CD14-positive monocyte (primary cell): Measurements from ENCODE around the gene DOCK6. TPM values are rescaled to one million over a fixed set of nuclear protein-coding genes. Genes with fewer than 3 reads are reported as not detected.

ENCODE experiments used
- DNase-seq, 3 donors: peaks; one replicate each; pipeline ENCODE4 v3.0.0-alpha.2; 2011 to 2022
- H2AFZ ChIP-seq: 2 replicates; pipeline ENCODE4 v1.6.0; 2012; ENCODE audit warnings: mild to moderate bottlenecking, low read depth, low read length, inconsistent platforms; ENCODE audit not compliant: insufficient read depth, poor library complexity, severe bottlenecking
- H3K27ac ChIP-seq, 2 donors: 1 replicate in 1 of 2; 2 replicates in 1 of 2; pipeline ENCODE4 v1.5.1; 2012 to 2013; ENCODE audit warnings: low read length in 2 of 2, control low read depth in 1 of 2, inconsistent platforms in 1 of 2, low read depth in 1 of 2, mild to moderate bottlenecking in 1 of 2
- H3K27me3 ChIP-seq, 2 donors: one replicate each; pipeline versions ENCODE4 v1.6.0 to v1.6.1; 2011 to 2013; ENCODE audit warnings: low read length in 2 of 2; ENCODE audit not compliant: control insufficient read depth in 2 of 2, insufficient read depth in 2 of 2
- H3K36me3 ChIP-seq, 2 donors: replicated peaks in 1 of 2; 1 replicate in 1 of 2; 2 replicates in 1 of 2; pipeline versions ENCODE4 v1.5.1 to v1.6.1; 2012 to 2013; ENCODE audit warnings: low read length in 2 of 2, control low read depth in 1 of 2, inconsistent platforms in 1 of 2, mild to moderate bottlenecking in 1 of 2; ENCODE audit not compliant: insufficient read depth in 2 of 2, control insufficient read depth in 1 of 2
- H3K4me1 ChIP-seq, 2 donors: 1 replicate in 1 of 2; 2 replicates in 1 of 2; pipeline versions ENCODE4 v1.5.1 to v1.6.1; 2012 to 2013; ENCODE audit warnings: low read length in 2 of 2, control low read depth in 1 of 2, inconsistent platforms in 1 of 2, mild to moderate bottlenecking in 1 of 2, moderate library complexity in 1 of 2; ENCODE audit not compliant: insufficient read depth in 2 of 2, control insufficient read depth in 1 of 2
- H3K4me2 ChIP-seq: replicated peaks from 2 replicates; pipeline ENCODE3; 2012; ENCODE audit warnings: low read length, moderate library complexity, mild to moderate bottlenecking; ENCODE audit not compliant: poor library complexity, severe bottlenecking; ENCODE audit errors: extremely low read depth
- H3K4me3 ChIP-seq, 3 experiments: fragments of 200-600 bp in 1 of 3; sonication (generic) in 1 of 3; replicated peaks in 1 of 3; 1 replicate in 2 of 3; 2 replicates in 1 of 3; pipeline ENCODE4 v1.5.1; 2011 to 2013; ENCODE audit warnings: low read length in 3 of 3, mild to moderate bottlenecking in 3 of 3, control low read depth in 2 of 3, low read depth in 2 of 3, inconsistent platforms in 1 of 3, moderate library complexity in 1 of 3
- H3K79me2 ChIP-seq: 2 replicates; pipeline ENCODE4 v1.6.0; 2012; ENCODE audit warnings: mild to moderate bottlenecking, control low read depth, inconsistent platforms, low read length, moderate library complexity; ENCODE audit not compliant: insufficient read depth
- H3K9ac ChIP-seq: 2 replicates; pipeline ENCODE4 v1.6.0; 2017; ENCODE audit warnings: low read length, mild to moderate bottlenecking; ENCODE audit not compliant: insufficient read depth, poor library complexity, severe bottlenecking
- H3K9me3 ChIP-seq, 2 donors: replicated peaks in 1 of 2; 1 replicate in 1 of 2; 2 replicates in 1 of 2; pipeline versions ENCODE4 v1.5.1 to v1.6.1; 2012 to 2013; ENCODE audit warnings: low read length in 2 of 2, control low read depth in 1 of 2; ENCODE audit not compliant: control insufficient read depth in 1 of 2, insufficient read depth in 1 of 2
- H4K20me1 ChIP-seq: 2 replicates; pipeline ENCODE4 v1.6.0; 2012; ENCODE audit warnings: mild to moderate bottlenecking, low read length, control low read depth, moderate library complexity; ENCODE audit not compliant: insufficient read depth
- H3K27ac Mint-ChIP-seq, 7 donors: one replicate each; pipeline ENCODE4 v1.8.0; 2020; ENCODE audit warnings: mild to moderate bottlenecking in 7 of 7, mixed read lengths in 7 of 7, moderate library complexity in 6 of 7, inconsistent platforms in 2 of 7
- H3K27me3 Mint-ChIP-seq, 3 donors: one replicate each; pipeline ENCODE4 v1.8.0; 2021 to 2022; ENCODE audit warnings: low read depth in 3 of 3, mild to moderate bottlenecking in 3 of 3, mixed read lengths in 3 of 3, moderate library complexity in 3 of 3, inconsistent platforms in 1 of 3
- H3K36me3 Mint-ChIP-seq, 2 donors: one replicate each; pipeline ENCODE4 v1.8.0; 2020; ENCODE audit warnings: mixed read lengths in 2 of 2, inconsistent platforms in 1 of 2, mild to moderate bottlenecking in 1 of 2
- H3K4me1 Mint-ChIP-seq: one replicate; pipeline ENCODE4 v1.8.0; 2020; ENCODE audit warnings: mild to moderate bottlenecking, mixed read lengths
- H3K4me3 Mint-ChIP-seq, 2 donors: one replicate each; pipeline ENCODE4 v1.8.0; 2020; ENCODE audit warnings: mild to moderate bottlenecking in 2 of 2, mixed read lengths in 2 of 2, moderate library complexity in 1 of 2
- H3K9me3 Mint-ChIP-seq, 7 donors: one replicate each; pipeline ENCODE4 v1.8.0; 2020 to 2022; ENCODE audit warnings: mixed read lengths in 7 of 7, mild to moderate bottlenecking in 6 of 7, moderate library complexity in 6 of 7, inconsistent platforms in 2 of 7
- WGBS: methylation state at CpG from one replicate; pipeline ENCODE4 v1.1.5; 2013; ENCODE audit warnings: missing lambda C conversion rate; ENCODE audit not compliant: insufficient coverage; 5-methylcytosine and 5-hydroxymethylcytosine counted together
- intact Hi-C, 2 donors: fragments of 100-400 bp; cut with micrococcal nuclease; formaldehyde crosslinking; loops; one replicate each; pipeline versions ENCODE4 v1.15.0 to v1.15.1; 2023
- polyA plus RNA-seq, 3 donors: library from polyadenylated mRNA; depleted of rRNA in 1 of 3; unstranded in 2 of 3; stranded (reverse) in 1 of 3; fragments of 300-500 nt in 2 of 3; fragments of >200 nt in 1 of 3; fragmentation: Illumina TruSeq in 2 of 3; gene quantifications; 1 replicate in 2 of 3; 2 replicates in 1 of 3; pipeline ENCODE4 v1.2.3, GENCODE V29; 2012 to 2021
- TF ChIP-seq, protein P1 (sequence below): fragments of 200-600 bp; IDR thresholded peaks from one replicate; pipeline ENCODE4 v1.8.0; 2022; ENCODE audit warnings: antibody characterized with exemption, mild to moderate bottlenecking

DOCK6 gene
- polyA plus RNA-seq, 3 donors: 0.03 to 0.93 (median 0.18) TPM

DNA sequence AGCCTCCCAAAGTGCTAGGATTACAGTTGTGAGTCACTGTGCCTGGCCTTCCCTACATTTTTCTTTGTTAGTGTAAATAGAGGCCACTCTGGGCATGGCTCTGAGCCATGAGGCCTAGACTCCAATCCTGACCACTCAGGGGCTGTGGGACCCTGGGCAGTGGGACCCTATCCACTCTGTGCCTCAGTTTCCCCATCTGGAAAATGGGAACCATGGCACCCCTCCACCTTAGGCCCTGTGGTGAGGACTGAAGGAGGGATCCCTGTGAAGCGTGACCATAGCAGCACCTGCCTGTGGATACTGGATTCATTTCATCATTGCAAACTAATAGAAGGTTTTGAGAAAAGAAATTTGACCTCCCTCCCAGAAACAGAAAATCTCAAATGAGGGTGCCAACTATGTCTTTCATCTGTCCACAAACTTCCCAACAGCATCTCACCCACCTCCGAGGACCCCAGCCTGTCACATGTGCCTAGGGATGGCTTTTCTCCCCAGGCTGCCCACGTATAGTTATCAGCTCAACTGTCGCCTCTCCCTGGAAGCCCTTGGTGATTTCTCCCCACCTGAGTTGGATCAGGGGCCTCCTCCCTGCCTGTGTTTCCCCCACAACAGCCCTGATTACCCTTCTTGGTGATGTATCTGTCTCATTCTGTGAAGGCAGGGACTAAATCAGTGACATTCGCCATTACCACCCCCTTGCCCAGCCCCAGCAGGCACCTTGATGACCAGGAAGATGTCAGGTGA is 17.3 kb downstream of the DOCK6 start:
- Histone ChIP-seq H3K4me2 (no peak overlapping the region), H3K4me3 (no peak overlapping the region), H3K36me3 (no peaks in the 10 kb centered on the region), H3K9ac (no peak overlapping the region), H3K9me3 (peaks cover 0 to under 1% of the 10 kb centered on the region in 2 donors), H3K27ac (no peak overlapping the region), H3K4me1 (peaks cover 4 to 8% of the 10 kb centered on the region in 2 donors), H3K27me3 (peaks cover 0 to 4% of the 10 kb centered on the region in 2 donors), H3K79me2 (no peaks in the 10 kb centered on the region), H2AFZ (no peak overlapping the region), H4K20me1 (no peaks in the 10 kb centered on the region)
- Mint-ChIP-seq H3K4me1 (peaks cover 5% of the 10 kb centered on the region), H3K27me3 (peaks cover 16 to 25% (median 19%) of the 10 kb centered on the region in 3 donors), H3K4me3 (no peak overlapping the region), H3K27ac (no peak overlapping the region), H3K36me3 (no peaks in the 10 kb centered on the region), H3K9me3 (peaks cover 0 to 2% (median 0%) of the 10 kb centered on the region in 7 donors)
- intact Hi-C loops: no loop called here
- TF ChIP-seq, protein P1, sequence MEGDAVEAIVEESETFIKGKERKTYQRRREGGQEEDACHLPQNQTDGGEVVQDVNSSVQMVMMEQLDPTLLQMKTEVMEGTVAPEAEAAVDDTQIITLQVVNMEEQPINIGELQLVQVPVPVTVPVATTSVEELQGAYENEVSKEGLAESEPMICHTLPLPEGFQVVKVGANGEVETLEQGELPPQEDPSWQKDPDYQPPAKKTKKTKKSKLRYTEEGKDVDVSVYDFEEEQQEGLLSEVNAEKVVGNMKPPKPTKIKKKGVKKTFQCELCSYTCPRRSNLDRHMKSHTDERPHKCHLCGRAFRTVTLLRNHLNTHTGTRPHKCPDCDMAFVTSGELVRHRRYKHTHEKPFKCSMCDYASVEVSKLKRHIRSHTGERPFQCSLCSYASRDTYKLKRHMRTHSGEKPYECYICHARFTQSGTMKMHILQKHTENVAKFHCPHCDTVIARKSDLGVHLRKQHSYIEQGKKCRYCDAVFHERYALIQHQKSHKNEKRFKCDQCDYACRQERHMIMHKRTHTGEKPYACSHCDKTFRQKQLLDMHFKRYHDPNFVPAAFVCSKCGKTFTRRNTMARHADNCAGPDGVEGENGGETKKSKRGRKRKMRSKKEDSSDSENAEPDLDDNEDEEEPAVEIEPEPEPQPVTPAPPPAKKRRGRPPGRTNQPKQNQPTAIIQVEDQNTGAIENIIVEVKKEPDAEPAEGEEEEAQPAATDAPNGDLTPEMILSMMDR: no peak
- 87% methylated on average over 3 of the region's 5 CpGs for WGBS
- DNase-seq: no peak

DNA sequence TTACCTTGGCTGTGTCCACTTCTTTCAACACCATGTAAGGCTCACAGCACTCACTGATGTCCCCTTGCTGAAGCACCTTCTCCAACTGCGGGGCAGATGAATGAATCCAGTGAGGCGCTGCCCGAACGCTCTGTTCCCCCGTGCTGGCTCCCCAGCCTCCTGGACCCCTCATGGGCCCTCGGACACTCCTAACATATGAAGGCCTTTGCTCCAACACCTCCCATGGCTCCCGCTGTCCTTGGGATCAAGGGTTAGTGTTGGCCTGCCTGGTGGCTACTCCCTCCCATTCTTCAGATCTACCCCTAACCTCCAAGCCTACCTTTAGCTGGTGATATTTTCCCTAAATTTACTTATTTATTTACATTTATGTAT is 18.5 kb downstream of the DOCK6 start:
- peak overlapping the region in 1 of 2 donors; percentile 79 for H3K4me3 Mint-ChIP-seq
- intact Hi-C loops: no loop called here
- TF ChIP-seq, protein P1: no peak
- WGBS: 80% methylated on average over 4 of the region's 7 CpGs
- H3K9me3 ChIP-seq: peaks cover 8 to 13% of the 10 kb centered on the region in 2 donors
- no peak overlapping the region for H3K4me3 ChIP-seq
- H3K4me1 Mint-ChIP-seq: peaks cover 5% of the 10 kb centered on the region
- H3K9me3 Mint-ChIP-seq: peaks cover 4 to 14% (median 10%) of the 10 kb centered on the region in 7 donors
- H3K36me3 ChIP-seq: no peaks in the 10 kb centered on the region
- peaks cover 16 to 25% (median 19%) of the 10 kb centered on the region in 3 donors for H3K27me3 Mint-ChIP-seq
- no peaks in the 10 kb centered on the region for H3K79me2 ChIP-seq
- H3K27ac Mint-ChIP-seq: peak overlapping the region in 3 of 7 donors; percentile 60 to 78 (median 62)
- no peak overlapping the region for H3K27ac ChIP-seq
- no peaks in the 10 kb centered on the region for H4K20me1 ChIP-seq
- peak overlapping the region; percentile 65 for H3K4me2 ChIP-seq
- peak overlapping the region; percentile 52 for H2AFZ ChIP-seq
- H3K4me1 ChIP-seq: peaks cover 4 to 8% of the 10 kb centered on the region in 2 donors
- no peak overlapping the region for H3K9ac ChIP-seq
- DNase-seq: no peak
- no peaks in the 10 kb centered on the region for H3K36me3 Mint-ChIP-seq
- H3K27me3 ChIP-seq: peaks cover 0 to 4% of the 10 kb centered on the region in 2 donors
